Measurements from ENCODE around the gene FALEC. TPM values are rescaled to one million over a fixed set of nuclear protein-coding genes. Genes with fewer than 3 reads are reported as not detected.

The FALEC gene
- total and polyA plus RNA-seq, 9 of the 15 experiments (the other 6 are each of a cell fraction or from before 2014, with no cell fraction given), result 0.15 to 1.8 (median 0.53) TPM; not detected in 5

DNA sequence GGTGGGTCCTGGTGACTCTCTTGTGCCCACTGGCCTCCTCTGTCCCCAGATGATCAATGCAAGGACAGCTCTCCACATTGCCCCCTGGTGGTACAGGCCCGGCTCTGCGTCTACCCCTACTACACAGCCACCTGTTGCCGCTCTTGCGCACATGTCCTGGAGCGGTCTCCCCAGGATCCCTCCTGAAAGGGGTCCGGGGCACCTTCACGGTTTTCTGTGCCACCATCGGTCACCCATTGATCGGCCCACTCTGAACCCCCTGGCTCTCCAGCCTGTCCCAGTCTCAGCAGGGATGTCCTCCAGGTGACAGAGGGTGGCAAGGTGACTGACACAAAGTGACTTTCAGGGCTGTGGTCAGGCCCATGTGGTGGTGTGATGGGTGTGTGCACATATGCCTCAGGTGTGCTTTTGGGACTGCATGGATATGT, 44.5 kb downstream of the FALEC start (continued):
- TF ChIP-seq MNT (conservative IDR thresholded peaks at IDR 0.05) (0 out of 4 replicates have a peak, but pooled peaks of 1 of the 2 experiments have one; percentile 17), FOXM1 (IDR thresholded peaks at IDR 0.05; ENCODE audit: low read depth) (no peak), FOXM1 (CRISPR knock-in tag; IDR thresholded peaks at IDR 0.05; ENCODE audit: low read depth) (0 out of 2 replicates have a peak, but pooled peaks have one; percentile 30), CREM (IDR thresholded peaks at IDR 0.05; ENCODE audit: low read depth) (peak; percentile 69), HDAC1 (IDR thresholded peaks at IDR 0.05) (0 out of 4 replicates have a peak, but pooled peaks of 1 of the 2 experiments have one; percentile 31), MTA3 (IDR thresholded peaks at IDR 0.05; ENCODE audit: borderline replicate concordance) (0 out of 2 replicates have a peak, but pooled peaks have one; percentile 21), ZNF780A (CRISPR knock-in tag; IDR thresholded peaks at IDR 0.05) (no peak), SP1 (CRISPR knock-in tag; IDR thresholded peaks at IDR 0.05) (0 out of 2 replicates have a peak, but pooled peaks have one; percentile 33), ETS1 (conservative IDR thresholded peaks at IDR 0.05; ENCODE audit: control insufficient read depth, low read depth, low read length) (0 out of 2 replicates have a peak, but pooled peaks have one; percentile 14), MYC (IDR thresholded peaks at IDR 0.05; ENCODE audit: low read depth, low read length) (0 out of 2 replicates have a peak, but pooled peaks have one; percentile 60), MYC (CRISPR knock-in tag; IDR thresholded peaks at IDR 0.05; ENCODE audit: borderline replicate concordance, low read depth) (no peak), RCOR1 (IDR thresholded peaks at IDR 0.05; ENCODE audit: borderline replicate concordance in 1 of 2, low read depth in 2 of 2, low read length in 2 of 2) (peak in 1 of 2 experiments; percentile 39; a peak in 1 of 4 replicates), KLF16 (IDR thresholded peaks at IDR 0.05) (peak; percentile 33; the same call in 1 of the 2 replicates), RB1 (IDR thresholded peaks at IDR 0.05; ENCODE audit: low read depth) (0 out of 2 replicates have a peak, but pooled peaks have one; percentile 40), RBFOX2 (IDR thresholded peaks at IDR 0.05; ENCODE audit: low read depth, low read length) (peak; percentile 41; the same call in 1 of the 2 replicates), ZNF764 (CRISPR knock-in tag; IDR thresholded peaks at IDR 0.05; ENCODE audit: low read depth) (peak; percentile 76), POLR2A (conservative IDR thresholded peaks at IDR 0.05) (peak; percentile 54), ZKSCAN1 (IDR thresholded peaks at IDR 0.05; ENCODE audit: low read depth, low read length) (0 out of 2 replicates have a peak, but pooled peaks have one; percentile 29), SREBF2 (CRISPR knock-in tag; IDR thresholded peaks at IDR 0.05) (no peak)
- TF ChIP-seq, protein P1, sequence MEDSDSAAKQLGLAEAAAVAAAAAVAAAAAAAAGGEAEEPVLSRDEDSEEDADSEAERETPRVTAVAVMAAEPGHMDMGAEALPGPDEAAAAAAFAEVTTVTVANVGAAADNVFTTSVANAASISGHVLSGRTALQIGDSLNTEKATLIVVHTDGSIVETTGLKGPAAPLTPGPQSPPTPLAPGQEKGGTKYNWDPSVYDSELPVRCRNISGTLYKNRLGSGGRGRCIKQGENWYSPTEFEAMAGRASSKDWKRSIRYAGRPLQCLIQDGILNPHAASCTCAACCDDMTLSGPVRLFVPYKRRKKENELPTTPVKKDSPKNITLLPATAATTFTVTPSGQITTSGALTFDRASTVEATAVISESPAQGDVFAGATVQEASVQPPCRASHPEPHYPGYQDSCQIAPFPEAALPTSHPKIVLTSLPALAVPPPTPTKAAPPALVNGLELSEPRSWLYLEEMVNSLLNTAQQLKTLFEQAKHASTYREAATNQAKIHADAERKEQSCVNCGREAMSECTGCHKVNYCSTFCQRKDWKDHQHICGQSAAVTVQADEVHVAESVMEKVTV (CRISPR knock-in tag; IDR thresholded peaks at IDR 0.05), result 0 out of 2 replicates have a peak, but pooled peaks have one; percentile 7
- TF ChIP-seq, protein P2, sequence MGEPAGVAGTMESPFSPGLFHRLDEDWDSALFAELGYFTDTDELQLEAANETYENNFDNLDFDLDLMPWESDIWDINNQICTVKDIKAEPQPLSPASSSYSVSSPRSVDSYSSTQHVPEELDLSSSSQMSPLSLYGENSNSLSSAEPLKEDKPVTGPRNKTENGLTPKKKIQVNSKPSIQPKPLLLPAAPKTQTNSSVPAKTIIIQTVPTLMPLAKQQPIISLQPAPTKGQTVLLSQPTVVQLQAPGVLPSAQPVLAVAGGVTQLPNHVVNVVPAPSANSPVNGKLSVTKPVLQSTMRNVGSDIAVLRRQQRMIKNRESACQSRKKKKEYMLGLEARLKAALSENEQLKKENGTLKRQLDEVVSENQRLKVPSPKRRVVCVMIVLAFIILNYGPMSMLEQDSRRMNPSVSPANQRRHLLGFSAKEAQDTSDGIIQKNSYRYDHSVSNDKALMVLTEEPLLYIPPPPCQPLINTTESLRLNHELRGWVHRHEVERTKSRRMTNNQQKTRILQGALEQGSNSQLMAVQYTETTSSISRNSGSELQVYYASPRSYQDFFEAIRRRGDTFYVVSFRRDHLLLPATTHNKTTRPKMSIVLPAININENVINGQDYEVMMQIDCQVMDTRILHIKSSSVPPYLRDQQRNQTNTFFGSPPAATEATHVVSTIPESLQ (CRISPR knock-in tag; IDR thresholded peaks at IDR 0.05), result no peak
- TF ChIP-seq, protein P3, sequence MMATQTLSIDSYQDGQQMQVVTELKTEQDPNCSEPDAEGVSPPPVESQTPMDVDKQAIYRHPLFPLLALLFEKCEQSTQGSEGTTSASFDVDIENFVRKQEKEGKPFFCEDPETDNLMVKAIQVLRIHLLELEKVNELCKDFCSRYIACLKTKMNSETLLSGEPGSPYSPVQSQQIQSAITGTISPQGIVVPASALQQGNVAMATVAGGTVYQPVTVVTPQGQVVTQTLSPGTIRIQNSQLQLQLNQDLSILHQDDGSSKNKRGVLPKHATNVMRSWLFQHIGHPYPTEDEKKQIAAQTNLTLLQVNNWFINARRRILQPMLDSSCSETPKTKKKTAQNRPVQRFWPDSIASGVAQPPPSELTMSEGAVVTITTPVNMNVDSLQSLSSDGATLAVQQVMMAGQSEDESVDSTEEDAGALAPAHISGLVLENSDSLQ (IDR thresholded peaks at IDR 0.05), result 0 out of 2 replicates have a peak, but pooled peaks have one; percentile 14

All from K562 (cell line).